Cardiac fibroblast (primary cell): ENCODE data around the gene RMND5B.
A peak's percentile ranks its signal among the peaks of the same experiment; 100 is the strongest.

Experiments used
- DNase-seq, 2 donors: peaks; one replicate each; pipeline versions ENCODE4 v3.0.0 to v3.0.0-alpha.2; 2010; ENCODE audit warnings: low read depth in 2 of 2
- H3K4me3 ChIP-seq, 2 donors: replicated peaks in 1 of 2; 1 replicate in 1 of 2; 2 replicates in 1 of 2; pipeline ENCODE4 v1.5.1; 2011; ENCODE audit warnings: low read depth in 2 of 2, low read length in 2 of 2, mild to moderate bottlenecking in 2 of 2, moderate library complexity in 1 of 2
- CTCF ChIP-seq: IDR thresholded peaks from one replicate; pipeline ENCODE4 v1.5.1; 2011; ENCODE audit warnings: low read depth, mild to moderate bottlenecking, low read length, inconsistent platforms

The RMND5B gene

GRCh38 chr5:178153530-178154340 lies 22.9 kb downstream of the RMND5B start, which contains the start of gene NHP2:
Gene NHP2 (minus strand): TSS chr5:178153885. CDS start chr5:178153817, 68 bp downstream.
- peak; percentile 99 to 100 for DNase-seq
- TF ChIP-seq CTCF: no peak

GRCh38 chr5:178155065-178155464 lies 24.3 kb downstream of the RMND5B start:
- H3K4me3 ChIP-seq: no peak overlapping the region
- DNase-seq: no peak
- TF ChIP-seq CTCF: no peak

More at GRCh38 chr5:178153530-178154340, 22.9 kb downstream of the RMND5B start, which contains the start of gene NHP2:
- H3K4me3 ChIP-seq: peak within 1 kb of the TSS; percentile 68 to 74

GRCh38 chr5:178160176-178160575 lies 29.4 kb downstream of the RMND5B start:
- H3K4me3 ChIP-seq: no peak overlapping the region
- TF ChIP-seq CTCF: no peak
- DNase-seq: no peak

- DNase-seq: no peak
- H3K4me3 ChIP-seq: no peak overlapping the region
- no peak for TF ChIP-seq CTCF
Observed at GRCh38 chr5:178162481-178162880, 31.7 kb downstream of the RMND5B start.

GRCh38 chr5:178163772-178164735 lies 33.2 kb downstream of the RMND5B start:
- no peak overlapping the region for H3K4me3 ChIP-seq
- peak; percentile 98 for TF ChIP-seq CTCF
- DNase-seq: peak; percentile 72 to 75

GRCh38 chr5:178165581-178165980 lies 34.8 kb downstream of the RMND5B start:
- no peak for TF ChIP-seq CTCF
- no peak for DNase-seq
- H3K4me3 ChIP-seq: no peak overlapping the region
